ENCODE measurements around the gene DPAGT1. TPM values are rescaled to one million over a fixed set of nuclear protein-coding genes. Genes with fewer than 3 reads are reported as not detected.

Gene DPAGT1
- total and polyA plus RNA-seq, 2 of the 8 experiments (the other 6 are each of a cell fraction or from before 2014, with no cell fraction given): 59.8 to 236 TPM

DNA sequence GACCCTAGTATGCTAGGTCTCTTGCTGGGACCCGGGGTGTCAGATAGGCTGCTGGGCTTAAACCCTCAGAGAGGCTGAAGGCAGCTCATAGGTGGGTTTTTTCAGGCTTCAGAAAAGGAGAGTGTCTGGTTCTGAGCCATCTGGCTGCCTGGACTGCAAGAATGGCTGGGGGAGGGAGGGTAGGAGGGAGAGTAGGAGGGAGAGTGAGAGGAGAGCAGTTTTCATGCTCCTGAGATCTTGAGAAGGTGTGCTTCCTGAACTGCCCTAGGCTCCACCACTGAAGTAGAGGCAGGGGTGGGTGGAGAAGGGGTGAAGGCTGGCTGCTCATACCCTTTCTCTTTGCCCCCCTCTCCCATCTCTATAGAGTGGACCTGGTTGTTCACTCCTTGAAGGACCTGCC, 12.3 kb downstream of the DPAGT1 start (continued):
- no peak for TF ChIP-seq HDAC6 (IDR thresholded peaks at IDR 0.05; ENCODE audit: low read depth, low read length)
- TF ChIP-seq KDM5A (IDR thresholded peaks at IDR 0.05; ENCODE audit: low read length): no peak
- TF ChIP-seq TAF1 (IDR thresholded peaks at IDR 0.05; ENCODE audit: low read depth, low read length): no peak
- TF ChIP-seq, protein P1, sequence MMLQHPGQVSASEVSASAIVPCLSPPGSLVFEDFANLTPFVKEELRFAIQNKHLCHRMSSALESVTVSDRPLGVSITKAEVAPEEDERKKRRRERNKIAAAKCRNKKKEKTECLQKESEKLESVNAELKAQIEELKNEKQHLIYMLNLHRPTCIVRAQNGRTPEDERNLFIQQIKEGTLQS (IDR thresholded peaks at IDR 0.05; ENCODE audit: insufficient read depth, low read depth, low read length): no peak
- no peak for TF ChIP-seq KDM1A (IDR thresholded peaks at IDR 0.05; ENCODE audit: borderline replicate concordance, low read length)
- no peak for TF ChIP-seq YY1 (IDR thresholded peaks at IDR 0.05; ENCODE audit: low read depth, low read length)
